GM12875 (cell line): ENCODE measurements around the gene LMO1.

Experiments used
- H3K4me3 ChIP-seq: one replicate; pipeline ENCODE4 v1.5.1; 2011; ENCODE audit warnings: low read depth, low read length, control low read depth
- CTCF ChIP-seq: IDR thresholded peaks from 2 replicates; pipeline ENCODE4 v1.5.1; 2011; ENCODE audit warnings: low read depth, mild to moderate bottlenecking, control low read depth, inconsistent platforms, low read length, moderate library complexity, borderline replicate concordance; ENCODE audit not compliant: insufficient read depth

The LMO1 gene

GRCh38 chr11:8269636-8270035 lies 6.0 kb upstream of the LMO1 start:
- no peak overlapping the region for H3K4me3 ChIP-seq
- TF ChIP-seq CTCF, result no peak

GRCh38 chr11:8268530-8269400 lies 5.1 kb upstream of the LMO1 start:
- no peak overlapping the region for H3K4me3 ChIP-seq

DNA sequence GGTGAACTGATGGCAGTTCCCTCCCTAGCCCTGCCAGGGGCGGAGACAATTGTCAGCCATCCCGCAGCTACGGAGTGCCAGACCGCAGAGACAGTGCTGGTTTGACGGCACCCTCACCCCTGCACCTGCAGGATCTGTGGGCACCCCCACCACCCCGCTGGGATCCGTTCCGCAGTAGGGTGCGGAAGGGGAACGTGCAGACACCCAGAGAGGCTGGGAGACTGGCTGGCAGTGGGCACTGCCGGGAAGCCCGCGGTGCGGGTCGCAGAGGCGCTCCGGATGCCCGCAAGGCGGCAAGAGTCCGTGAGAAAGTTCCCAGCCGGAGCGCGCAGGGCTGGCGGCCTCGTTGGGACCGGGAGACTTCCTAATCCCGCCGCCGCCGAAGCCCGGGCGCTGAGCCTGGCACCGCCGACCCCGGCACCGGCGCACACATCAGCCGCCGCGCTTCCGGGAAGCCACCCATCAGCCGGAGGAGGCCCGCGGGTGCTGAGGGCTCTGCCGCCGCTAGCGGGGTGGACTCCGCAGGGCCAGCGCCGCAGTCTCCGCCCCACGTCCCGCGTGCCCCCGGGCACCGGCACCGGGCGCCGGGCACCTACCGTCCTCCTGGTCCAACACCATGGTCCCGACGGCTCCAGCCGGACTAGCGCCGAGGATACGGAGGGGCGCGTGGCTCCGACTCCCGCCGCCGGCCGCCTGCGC lies 4.3 kb upstream of the LMO1 start:
- H3K4me3 ChIP-seq, result peak overlapping the region; percentile 16
- TF ChIP-seq CTCF, result no peak

More at GRCh38 chr11:8268530-8269400, 5.1 kb upstream of the LMO1 start:
- TF ChIP-seq CTCF, result no peak

DNA sequence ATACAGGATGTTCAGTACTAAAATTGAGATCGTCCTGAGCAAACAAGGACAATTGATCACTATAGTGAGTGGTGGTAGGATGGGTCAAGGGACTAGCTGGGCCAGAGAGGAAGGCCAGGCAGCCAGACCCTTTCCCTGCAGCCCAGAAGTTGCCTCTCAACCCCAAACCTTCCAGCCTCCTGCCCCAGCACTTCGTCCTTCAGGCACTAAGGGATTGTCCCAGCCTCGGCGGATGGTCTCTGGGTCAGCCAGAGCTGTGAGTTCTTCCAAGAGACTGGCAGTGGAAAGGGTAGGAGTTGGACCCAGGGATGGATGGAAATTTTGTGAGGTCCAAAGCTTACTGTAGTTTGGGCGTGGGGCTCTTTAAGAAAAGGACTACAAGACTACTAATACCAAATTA lies 3.6 kb upstream of the LMO1 start:
- H3K4me3 ChIP-seq, result no peak overlapping the region
- no peak for TF ChIP-seq CTCF

DNA sequence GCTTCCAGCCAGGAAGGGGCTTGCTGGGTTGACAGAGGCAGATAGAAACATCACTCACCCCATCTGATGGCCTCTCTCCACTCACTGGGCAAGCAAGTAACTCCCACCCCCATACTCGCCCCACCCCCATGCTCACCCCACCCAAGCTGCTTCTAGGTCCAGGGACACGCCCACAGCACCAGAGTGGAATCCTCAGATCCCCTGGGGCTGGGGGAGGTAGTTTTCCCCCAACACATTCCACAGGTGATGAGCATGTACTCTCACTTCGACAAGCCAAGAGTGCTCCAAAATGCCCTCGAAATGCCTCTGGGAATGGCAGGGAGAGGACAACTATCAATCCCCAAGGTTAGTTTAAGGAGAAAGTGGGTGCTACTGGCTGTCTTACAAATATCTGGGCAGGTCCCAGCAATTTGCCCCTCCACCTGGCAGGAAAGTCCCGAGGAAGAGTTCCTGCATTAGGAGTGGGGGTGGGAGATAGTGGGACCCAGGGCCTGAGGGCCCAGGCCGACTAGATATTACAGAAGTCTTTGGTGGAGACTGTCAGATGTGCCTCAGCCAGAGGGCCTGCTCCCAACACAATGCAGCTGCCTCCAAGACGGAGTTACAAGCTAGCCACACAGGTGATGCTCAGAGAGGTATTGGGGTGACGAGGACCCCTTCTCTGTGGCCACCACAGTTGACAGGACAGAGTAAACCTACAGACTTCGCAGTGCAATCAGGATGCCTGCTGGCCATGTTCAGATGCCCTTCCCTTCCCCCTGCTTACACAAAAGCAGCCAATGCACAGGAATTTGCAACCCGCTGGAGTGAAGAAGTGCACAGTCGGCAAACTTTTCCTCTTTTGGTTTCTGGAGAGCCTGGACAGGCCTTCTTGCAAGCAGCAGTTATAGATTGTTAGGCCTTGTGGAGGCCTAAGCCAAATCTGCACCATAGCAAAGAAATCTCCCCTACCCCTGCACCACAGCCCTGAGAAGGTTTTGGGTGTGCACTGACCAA lies 2.9 kb upstream of the LMO1 start:
- no peak for TF ChIP-seq CTCF
- no peak overlapping the region for H3K4me3 ChIP-seq

- no peak overlapping the region for H3K4me3 ChIP-seq
- 0 out of 2 replicates have a peak, but pooled peaks have one; percentile 22 for TF ChIP-seq CTCF
These were observed 2.1 kb upstream of the LMO1 start for GRCh38 chr11:8265681-8266241.
